Stimulated activated CD8-positive, alpha-beta memory T cell treated with anti-CD3 and anti-CD28 coated beads, Interleukin-7, amount 100 ng/mL, for 24 hours (primary cell): Measurements from ENCODE around the gene UXS1.
"Not testable (repeated sequence)": the region's sequence is repeated elsewhere in the genome, so short reads cannot be mapped to it uniquely, and the experiment has no call there.

Experiments
- DNase-seq: peaks from one replicate; pipeline ENCODE4 v3.0.0-alpha.2; 2020; ENCODE audit warnings: low read depth

UXS1 gene

GRCh38 chr2:106160786-106161261 is 33.3 kb downstream of the UXS1 start:
- no peak for DNase-seq

GRCh38 chr2:106159866-106160785 is 34.0 kb downstream of the UXS1 start:
- DNase-seq, result peak; percentile 19

DNA sequence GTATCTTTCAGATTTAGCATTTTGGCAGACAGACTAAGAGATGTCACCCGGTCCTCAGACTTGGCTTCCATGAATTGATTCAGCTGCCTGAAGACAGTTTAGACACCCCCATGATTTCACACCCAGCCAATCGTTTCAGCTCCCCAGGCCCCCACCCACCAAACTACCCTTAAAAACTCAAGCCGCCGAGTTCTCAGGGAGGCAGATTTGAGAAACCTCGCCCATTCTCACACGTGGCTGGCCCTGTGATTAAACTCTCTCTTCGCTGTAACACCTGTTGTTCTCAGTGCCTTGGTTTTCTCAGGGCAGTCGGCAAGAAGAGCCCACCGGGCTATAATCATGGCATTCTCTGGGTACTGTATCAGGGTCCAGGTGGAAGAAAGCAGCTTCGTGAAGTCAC is 35.2 kb downstream of the UXS1 start:
- no peak for DNase-seq

DNA sequence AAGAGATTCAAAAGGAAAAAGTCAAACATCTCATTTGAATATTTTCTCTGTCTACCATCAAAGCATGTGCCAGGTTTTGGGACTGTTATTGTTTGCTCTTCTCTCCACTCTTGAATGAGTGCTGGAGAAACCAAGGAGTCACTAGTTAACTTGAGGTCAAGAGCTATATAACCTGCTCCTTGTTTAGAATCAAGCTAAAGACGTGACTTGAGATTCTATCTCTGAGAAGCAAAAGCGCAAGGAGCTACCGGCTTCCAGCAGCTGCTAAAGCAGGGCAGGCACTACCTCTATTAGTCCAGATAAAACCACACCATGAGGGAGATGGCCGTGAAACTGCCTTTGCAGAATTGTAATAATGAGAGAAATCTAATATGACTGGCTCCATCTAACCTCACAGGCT is 36.0 kb downstream of the UXS1 start:
- no peak for DNase-seq

- no peak for DNase-seq
These were observed 36.7 kb downstream of the UXS1 start for GRCh38 chr2:106157416-106157815.

DNA sequence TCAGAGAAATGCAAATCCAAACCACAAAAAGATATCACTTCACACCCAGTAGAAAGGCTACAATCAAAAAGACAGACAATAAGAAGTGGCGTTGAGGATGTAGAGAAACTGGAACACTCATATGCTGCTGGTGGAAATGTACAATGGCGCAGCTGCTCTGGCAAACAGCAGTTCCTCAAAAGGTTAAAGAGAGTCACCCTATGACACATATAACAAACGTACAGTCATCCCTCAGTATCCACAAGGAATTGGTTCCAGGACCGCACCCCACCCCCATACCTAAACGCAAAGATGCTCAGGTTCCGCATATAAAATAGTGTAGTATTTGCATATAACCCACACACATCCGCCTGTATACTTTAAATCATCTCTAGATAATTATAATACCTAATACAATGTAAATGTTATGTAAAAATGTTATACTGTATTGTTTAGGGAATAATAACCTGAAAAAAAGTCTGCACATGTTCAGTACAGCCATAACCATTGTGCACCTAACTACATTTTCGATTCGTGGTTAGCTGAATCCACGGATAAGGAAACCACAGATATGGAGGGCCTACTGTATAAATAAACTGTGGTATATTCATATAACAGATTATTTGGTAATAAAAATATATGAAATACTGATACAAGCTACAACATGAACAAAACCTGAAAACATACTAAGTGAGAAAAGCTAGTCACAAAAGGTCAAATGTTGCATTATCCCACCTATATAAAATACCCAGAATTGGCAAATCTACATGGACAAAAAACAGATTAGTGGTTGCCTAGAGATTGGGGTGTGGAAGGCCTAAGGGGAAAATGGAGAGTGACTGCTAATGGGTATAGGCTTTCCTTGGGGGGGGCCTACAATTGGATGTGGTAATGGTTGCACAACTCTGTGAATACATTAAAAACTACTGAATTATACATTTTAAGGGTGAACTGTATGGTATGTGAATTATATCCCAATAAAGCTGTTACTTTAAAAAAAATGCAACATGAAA is 37.5 kb downstream of the UXS1 start:
- no peak for DNase-seq

DNA sequence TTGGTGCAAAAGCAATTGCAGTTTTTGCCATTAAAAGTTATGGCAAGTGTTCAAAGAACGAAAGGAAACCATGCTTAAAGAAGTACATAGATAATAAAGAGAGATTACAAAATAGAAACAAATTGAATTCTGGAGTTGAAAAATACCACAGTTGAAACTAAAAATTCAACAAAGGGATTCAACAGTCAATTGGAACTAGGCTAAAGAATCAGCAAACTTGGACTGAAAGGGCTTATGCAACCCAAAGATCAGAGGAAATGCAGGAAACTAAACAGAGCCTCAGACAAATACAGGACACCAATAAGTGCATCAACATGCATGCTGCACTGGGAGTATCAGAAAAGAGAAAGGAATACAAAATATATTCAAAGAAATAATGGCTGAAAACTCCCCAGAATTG is 40.3 kb downstream of the UXS1 start:
- DNase-seq, result no peak

DNA sequence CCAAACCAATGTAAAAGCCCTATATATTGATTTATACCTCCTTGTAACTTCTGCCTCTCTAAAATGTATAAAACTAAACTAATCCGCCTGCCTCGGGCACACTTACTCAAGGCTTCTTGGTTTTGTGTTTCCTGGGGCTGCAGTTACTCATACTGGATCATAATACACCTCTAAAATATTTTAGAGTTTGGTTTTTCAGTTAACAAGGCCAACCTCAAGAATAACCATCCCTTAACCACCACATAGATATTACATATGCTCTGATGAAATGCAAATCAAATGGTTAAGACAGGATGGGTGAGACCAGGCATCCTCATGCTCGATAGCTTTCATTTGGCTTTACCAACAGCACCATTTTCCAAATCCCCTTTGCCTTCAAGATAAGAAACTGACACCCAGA is 46.4 kb downstream of the UXS1 start:
- no peak for DNase-seq

DNA sequence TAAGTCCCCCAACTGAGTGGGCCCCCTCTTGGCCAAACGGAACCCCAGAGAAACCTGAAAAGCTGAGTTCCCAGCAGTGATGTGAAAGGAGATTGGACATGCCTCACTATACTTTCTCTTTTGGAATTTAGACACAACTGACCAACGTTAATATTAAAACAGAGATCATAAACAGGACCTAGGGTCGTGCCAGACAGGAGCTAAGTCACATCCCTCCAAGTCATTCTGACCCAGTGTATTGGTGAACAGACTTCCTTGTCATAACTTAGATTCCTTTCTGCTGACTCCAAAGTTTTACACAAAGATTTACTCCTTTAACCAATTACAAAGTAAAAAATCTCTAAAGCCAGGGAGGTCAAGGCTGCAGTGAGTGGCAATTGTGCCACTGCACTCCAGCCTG is 46.9 kb downstream of the UXS1 start:
- DNase-seq, result no peak

- no peak for DNase-seq
These were observed 49.3 kb downstream of the UXS1 start for GRCh38 chr2:106144621-106145331.

DNA sequence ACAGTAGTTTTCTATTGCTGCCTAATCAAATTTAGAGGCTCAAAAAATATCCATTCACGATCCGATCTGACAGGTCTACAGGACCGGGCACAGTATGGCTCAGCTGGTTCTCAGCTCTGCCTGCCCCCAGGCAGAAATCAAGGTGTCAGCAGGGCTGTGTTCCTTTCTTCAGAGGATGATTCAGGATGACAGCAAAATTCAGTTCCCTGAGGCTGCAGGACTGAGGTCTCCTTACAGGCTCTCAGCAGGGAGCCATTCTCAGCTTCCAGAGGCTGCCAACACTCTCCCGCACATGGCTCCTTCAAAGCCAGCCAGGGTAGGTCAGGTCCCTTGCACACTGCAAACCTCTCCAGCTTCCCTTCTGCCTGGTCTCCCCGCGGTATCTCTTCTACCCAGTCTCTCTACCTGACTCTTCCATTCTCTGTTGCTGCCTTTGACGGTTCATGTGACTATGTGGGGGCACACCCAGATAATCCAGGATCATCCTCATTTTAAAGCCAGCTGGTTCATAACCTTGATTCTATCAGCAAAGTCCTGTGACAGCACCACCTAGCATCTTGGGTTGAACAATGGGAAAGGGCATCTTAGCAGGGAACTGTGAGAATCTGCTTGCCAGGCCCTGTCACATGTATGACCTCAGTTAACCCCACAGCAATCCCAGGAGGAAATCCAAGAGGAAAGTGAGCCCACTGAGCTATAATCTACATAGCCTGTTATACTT is 50.4 kb downstream of the UXS1 start:
- no peak for DNase-seq

GRCh38 chr2:106142683-106143082 is 51.4 kb downstream of the UXS1 start:
- no peak for DNase-seq

DNA sequence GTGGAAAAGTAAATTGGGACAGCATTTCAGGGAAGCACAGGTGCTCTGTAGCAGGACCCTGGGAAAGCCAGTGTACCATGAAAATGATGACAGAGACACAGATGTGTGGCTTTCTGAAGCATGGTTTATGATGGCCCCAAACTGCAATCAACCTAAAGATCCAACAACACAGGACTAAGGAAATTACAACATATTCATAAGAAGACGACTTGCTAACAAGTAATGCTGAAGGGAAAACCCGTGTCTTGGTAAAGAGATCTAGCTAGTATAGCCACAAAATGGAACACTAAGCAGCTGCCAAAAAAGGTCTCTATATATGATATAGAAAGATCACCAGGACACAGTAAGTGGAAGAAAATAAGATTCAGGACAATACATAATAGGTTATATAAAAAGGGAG is 53.2 kb downstream of the UXS1 start:
- DNase-seq, result no peak

DNA sequence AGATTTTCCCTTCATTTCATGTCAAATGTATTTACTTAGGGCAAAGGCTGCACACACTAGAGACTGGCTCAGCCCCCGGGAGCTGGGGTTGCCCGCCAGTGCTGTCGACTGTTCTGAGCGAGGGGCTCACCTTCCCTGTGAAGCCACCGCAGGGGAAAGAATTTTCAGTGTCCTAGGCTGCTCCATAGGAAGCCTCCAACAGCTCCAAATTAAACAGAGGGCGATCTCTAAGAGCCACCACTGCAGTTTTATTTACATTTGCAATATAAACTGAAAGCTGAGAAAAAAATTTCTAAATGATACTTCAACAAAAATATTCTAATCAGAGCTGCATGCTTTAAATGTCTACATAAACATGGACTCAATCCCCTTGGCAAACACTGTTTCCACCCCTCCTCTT is 54.0 kb downstream of the UXS1 start:
- DNase-seq, result no peak

- DNase-seq, result no peak
These were observed 54.7 kb downstream of the UXS1 start for GRCh38 chr2:106139238-106139935.

DNA sequence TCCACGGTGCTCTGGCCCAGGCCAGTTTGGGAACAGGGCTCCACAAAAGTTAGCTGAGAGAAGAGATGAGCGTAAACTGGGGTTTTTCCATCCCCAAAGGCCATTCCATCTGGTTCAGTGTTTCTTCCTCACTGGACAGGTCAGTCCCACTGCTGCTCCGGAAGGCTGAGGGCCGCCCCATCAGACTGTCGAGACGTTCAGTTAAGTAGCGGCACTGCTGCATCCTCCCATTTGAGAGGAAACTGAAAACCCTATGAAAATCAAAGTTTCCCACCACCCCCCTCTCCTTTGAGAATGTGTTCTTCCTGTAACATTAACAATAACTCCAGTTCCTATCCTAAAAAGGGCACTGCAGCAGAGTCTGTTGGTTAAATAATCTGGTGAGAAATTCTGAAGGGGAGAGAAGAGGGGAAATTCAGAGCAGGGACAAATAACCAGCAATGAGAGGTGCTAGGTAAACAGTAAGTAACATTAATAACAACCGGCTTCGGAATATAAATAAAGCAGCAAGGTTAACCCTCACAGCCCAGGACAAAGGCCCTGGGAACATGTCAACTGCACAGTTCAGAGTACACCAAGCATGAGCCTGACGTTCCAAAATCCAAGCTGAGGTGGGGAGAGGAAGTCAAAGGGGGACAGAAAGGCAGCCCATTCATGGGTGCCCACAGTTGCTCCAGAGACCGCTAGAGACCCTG is 55.4 kb downstream of the UXS1 start:
- no peak for DNase-seq

- DNase-seq, result no peak
These were observed 56.2 kb downstream of the UXS1 start for GRCh38 chr2:106137731-106138521.

DNA sequence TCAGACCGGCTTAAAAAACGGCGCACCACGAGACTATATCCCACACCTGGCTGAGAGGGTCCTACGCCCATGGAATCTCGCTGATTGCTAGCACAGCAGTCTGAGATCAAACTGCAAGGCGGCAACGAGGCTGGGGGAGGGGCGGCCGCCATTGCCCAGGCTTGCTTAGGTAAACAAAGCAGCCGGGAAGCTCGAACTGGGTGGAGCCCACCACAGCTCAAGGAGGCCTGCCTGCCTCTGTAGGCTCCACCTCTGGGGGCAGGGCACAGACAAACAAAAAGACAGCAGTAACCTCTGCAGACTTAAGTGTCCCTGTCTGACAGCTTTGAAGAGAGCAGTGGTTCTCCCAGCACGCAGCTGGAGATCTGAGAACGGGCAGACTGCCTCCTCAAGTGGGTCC is 62.9 kb downstream of the UXS1 start:
- not testable (repeated sequence) for DNase-seq
